ENCODE data around the gene KCTD16. TPM values are rescaled to one million over a fixed set of nuclear protein-coding genes. Genes with fewer than 3 reads are reported as not detected.

The KCTD16 gene
- total RNA-seq, 1 experiment from 2014 or later: 0.14 TPM

DNA sequence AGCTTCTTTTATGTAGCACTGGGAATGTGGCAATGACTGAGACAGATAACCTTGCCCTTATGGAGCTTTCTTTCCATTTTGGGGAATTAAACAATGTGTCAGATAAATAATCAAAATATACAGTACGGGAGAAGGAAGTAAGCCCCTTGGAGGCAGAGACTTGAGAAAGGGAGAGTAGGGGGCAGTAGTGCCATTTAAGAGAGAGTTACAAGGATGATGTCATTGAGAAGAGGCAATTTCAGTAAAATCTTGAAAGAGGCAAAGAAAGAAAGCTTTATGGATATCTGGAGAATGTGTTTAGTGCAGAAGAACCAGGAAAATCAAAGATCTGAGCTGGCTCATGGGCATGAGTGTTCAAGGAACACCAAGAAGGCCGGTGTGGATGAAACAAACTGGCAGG is 77.3 kb downstream of the KCTD16 start:
- DNase-seq: no peak
- H3K4me3 Mint-ChIP-seq (ENCODE audit: low read depth, unreplicated experiment): no peak overlapping the region
- peaks cover 32% of the 10 kb centered on the region for H3K27me3 Mint-ChIP-seq (ENCODE audit: unreplicated experiment)
- no peaks in the 10 kb centered on the region for H3K9me3 Mint-ChIP-seq (ENCODE audit: low read depth, unreplicated experiment)
- no peak for TF ChIP-seq CTCF (IDR thresholded peaks at IDR 0.05; ENCODE audit: unreplicated experiment)
- BruUV-seq (replicated peaks): no TSS peak
- intact Hi-C loops (cut with micrococcal nuclease; ENCODE audit: unreplicated experiment): no loop called here
- no peaks in the 10 kb centered on the region for H3K4me1 Mint-ChIP-seq (ENCODE audit: low read depth, unreplicated experiment)
- H3K36me3 Mint-ChIP-seq (ENCODE audit: insufficient read depth, unreplicated experiment): no peaks in the 10 kb centered on the region
- H3K27ac Mint-ChIP-seq (ENCODE audit: unreplicated experiment): no peak overlapping the region
- CTCF ChIA-PET: no interaction called here

GRCh38 chr5:144249755-144250464 is 79.2 kb downstream of the KCTD16 start:
- no peak overlapping the region for H3K27ac Mint-ChIP-seq (ENCODE audit: unreplicated experiment)
- no peak for TF ChIP-seq CTCF (IDR thresholded peaks at IDR 0.05; ENCODE audit: unreplicated experiment)
- no peak for DNase-seq
- H3K27me3 Mint-ChIP-seq (ENCODE audit: unreplicated experiment): peaks cover 29% of the 10 kb centered on the region
- CTCF ChIA-PET: no interaction called here
- H3K9me3 Mint-ChIP-seq (ENCODE audit: low read depth, unreplicated experiment): no peaks in the 10 kb centered on the region
- H3K4me3 Mint-ChIP-seq (ENCODE audit: low read depth, unreplicated experiment): no peak overlapping the region
- no peaks in the 10 kb centered on the region for H3K4me1 Mint-ChIP-seq (ENCODE audit: low read depth, unreplicated experiment)
- intact Hi-C loops (cut with micrococcal nuclease; ENCODE audit: unreplicated experiment): no loop called here
- no peaks in the 10 kb centered on the region for H3K36me3 Mint-ChIP-seq (ENCODE audit: insufficient read depth, unreplicated experiment)
- no TSS peak for BruUV-seq (replicated peaks)

GRCh38 chr5:144254552-144254951 is 83.9 kb downstream of the KCTD16 start:
- BruUV-seq (replicated peaks): no TSS peak
- no peaks in the 10 kb centered on the region for H3K4me1 Mint-ChIP-seq (ENCODE audit: low read depth, unreplicated experiment)
- no peaks in the 10 kb centered on the region for H3K9me3 Mint-ChIP-seq (ENCODE audit: low read depth, unreplicated experiment)
- no peaks in the 10 kb centered on the region for H3K36me3 Mint-ChIP-seq (ENCODE audit: insufficient read depth, unreplicated experiment)
- no peak for DNase-seq
- CTCF ChIA-PET: no interaction called here
- no peaks in the 10 kb centered on the region for H3K27me3 Mint-ChIP-seq (ENCODE audit: unreplicated experiment)
- no peak overlapping the region for H3K27ac Mint-ChIP-seq (ENCODE audit: unreplicated experiment)
- intact Hi-C loops (cut with micrococcal nuclease; ENCODE audit: unreplicated experiment): no loop called here
- TF ChIP-seq CTCF (IDR thresholded peaks at IDR 0.05; ENCODE audit: unreplicated experiment): no peak
- no peak overlapping the region for H3K4me3 Mint-ChIP-seq (ENCODE audit: low read depth, unreplicated experiment)

DNA sequence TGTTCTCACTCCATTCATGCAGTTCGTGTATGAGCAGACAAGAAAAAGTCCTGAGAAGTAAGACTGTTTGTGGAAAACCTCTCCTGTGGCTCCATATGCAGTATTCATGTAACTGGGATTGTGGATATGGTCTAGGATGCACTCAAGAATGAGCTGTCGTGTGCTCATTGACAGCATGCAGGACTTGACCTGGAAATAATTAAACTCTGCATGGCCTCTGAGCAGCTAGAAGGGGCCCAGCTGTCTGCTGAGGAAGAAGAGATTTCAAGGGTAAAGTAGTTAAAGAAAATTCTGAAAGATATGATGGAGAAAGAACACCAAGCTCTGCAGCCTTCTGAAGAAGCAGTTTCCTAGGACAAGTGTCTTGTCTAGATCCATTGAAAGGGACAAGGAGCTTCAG is 89.4 kb downstream of the KCTD16 start:
- Mint-ChIP-seq H3K36me3 (ENCODE audit: insufficient read depth, unreplicated experiment) (no peaks in the 10 kb centered on the region), H3K4me1 (ENCODE audit: low read depth, unreplicated experiment) (no peaks in the 10 kb centered on the region), H3K27me3 (ENCODE audit: unreplicated experiment) (peaks cover 13% of the 10 kb centered on the region), H3K9me3 (ENCODE audit: low read depth, unreplicated experiment) (no peaks in the 10 kb centered on the region), H3K27ac (ENCODE audit: unreplicated experiment) (no peak overlapping the region), H3K4me3 (ENCODE audit: low read depth, unreplicated experiment) (no peak overlapping the region)
- CTCF ChIA-PET: no interaction called here
- no peak for DNase-seq
- intact Hi-C loops (cut with micrococcal nuclease; ENCODE audit: unreplicated experiment): no loop called here
- TF ChIP-seq CTCF (IDR thresholded peaks at IDR 0.05; ENCODE audit: unreplicated experiment): no peak
- no TSS peak for BruUV-seq (replicated peaks)

All from Calu3 (cell line).